HG03442 (cell line): ENCODE measurements around the gene PHF21A.
"Not testable (repeated sequence)": the region's sequence is repeated elsewhere in the genome, so short reads cannot be mapped to it uniquely, and the experiment has no call there.

ENCODE experiments used
- ATAC-seq: cut with Tn5 transposase; IDR thresholded peaks from one replicate; pipeline ENCODE4 v1.9.1; 2021; ENCODE audit warnings: mild to moderate bottlenecking, moderate library complexity; ENCODE audit not compliant: unreplicated experiment

Gene PHF21A

DNA sequence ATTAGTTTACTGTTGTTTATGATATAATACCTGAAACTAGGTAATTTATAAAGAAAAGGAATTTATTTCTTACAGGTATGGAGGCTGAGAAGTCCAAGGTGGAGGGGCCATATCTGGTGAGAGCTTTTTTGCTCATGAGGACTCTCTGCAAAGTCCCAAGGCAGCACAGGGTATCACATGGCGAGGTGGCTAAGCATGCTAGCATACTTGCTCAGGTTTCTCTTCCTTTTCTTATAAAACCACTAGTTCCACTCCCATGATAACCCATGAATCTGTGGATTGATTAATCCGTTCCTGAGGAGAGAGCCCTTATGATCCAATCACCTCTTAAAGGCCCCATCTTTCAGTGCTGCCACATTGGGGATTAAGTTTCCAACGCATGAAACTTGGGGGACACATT, 82.7 kb downstream of the PHF21A start:
- no peak for ATAC-seq

DNA sequence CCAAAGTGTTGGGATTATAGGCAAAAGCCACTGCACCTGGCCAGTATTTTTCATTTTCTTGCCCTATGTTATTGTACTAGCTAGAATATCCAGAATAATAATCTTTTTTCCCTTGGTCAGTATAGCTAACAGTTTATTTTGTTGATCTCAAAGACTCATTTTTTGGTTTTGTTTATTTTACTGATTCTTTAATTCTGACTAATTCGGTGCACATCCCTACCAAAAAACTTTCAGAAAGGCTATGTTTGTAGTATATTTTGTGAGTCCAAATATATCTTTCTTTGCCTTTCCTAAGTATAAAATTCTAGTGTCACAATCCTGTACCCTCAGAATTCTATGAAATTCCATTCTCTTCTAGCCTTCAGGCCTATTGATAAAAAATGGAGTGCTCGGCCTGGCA, 84.3 kb downstream of the PHF21A start:
- no peak for ATAC-seq

GRCh38 chr11:46036009-46036408, 85.2 kb downstream of the PHF21A start:
- no peak for ATAC-seq

- no peak for ATAC-seq
Observed at GRCh38 chr11:46034041-46034440, 87.2 kb downstream of the PHF21A start.

DNA sequence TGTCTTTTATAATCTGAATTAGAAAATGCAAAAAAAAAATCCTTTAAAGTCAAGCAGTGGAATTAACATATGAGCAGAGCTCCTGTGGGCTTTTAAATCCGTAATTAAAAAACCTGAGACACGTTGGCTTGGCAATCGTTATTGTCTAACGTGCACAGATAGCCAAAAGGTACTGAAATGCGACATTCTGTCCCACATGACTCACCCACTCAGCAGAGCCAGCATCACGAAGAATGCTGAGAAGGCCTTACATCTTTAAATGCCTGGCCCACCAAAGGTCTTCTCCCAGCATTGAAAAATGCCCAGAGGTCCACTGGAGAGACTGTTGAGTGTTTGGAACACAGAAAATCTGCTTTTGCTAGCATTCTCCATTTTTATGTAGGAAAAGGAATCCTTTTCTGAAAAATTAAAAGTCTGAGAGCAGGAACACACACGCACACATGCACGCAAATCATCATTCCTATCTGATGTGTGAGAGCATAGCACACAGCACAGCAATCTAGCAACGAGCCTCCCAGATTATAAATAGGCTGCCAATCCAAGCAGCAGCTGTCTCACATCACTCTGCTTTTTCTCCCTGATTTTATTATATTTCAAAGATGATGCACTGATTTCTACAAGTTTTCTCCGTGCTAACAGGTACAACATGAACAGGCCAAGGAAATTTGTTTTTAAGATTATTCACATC, 94.5 kb downstream of the PHF21A start:
- no peak for ATAC-seq

GRCh38 chr11:46020084-46020599, 101.1 kb downstream of the PHF21A start:
- ATAC-seq: no peak

- no peak for ATAC-seq
Observed at GRCh38 chr11:46018651-46019050, 102.6 kb downstream of the PHF21A start.

DNA sequence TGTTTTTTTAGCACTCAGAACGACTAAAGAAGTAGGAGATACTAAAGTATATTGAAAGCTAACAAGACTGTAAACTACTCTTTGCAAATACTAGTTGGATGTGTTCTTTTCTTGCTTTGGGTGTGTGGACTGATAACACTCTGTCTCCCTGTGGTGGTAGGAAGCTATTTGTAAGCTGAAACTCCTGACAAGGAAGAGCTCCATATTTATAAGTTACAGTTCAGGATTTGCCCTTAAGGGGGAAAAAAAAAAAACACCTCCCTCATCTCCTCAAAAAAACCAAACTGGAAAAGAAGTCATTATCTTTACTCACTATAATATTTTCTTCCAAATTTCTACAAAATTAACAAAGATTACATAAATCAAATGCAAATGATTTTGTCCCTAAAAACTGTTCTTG, 103.9 kb downstream of the PHF21A start:
- ATAC-seq: no peak

DNA sequence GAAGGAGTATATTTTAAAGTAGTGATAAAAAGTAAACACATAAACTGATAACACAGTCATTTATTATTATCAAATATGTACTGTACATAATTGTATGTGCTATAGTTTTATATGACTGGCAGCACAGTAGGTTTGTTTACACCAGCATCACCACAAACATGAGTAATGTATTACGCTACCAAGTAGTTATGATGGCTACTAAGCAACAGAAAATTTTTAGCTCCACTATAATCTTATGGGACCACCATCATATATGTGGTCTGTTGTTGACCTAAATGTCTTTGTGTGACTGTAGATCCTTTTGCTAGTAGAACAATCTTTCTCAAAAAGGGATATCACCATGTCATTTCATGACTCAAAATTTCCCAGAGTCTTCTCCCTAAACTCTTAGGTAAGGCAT, 105.3 kb downstream of the PHF21A start:
- no peak for ATAC-seq

DNA sequence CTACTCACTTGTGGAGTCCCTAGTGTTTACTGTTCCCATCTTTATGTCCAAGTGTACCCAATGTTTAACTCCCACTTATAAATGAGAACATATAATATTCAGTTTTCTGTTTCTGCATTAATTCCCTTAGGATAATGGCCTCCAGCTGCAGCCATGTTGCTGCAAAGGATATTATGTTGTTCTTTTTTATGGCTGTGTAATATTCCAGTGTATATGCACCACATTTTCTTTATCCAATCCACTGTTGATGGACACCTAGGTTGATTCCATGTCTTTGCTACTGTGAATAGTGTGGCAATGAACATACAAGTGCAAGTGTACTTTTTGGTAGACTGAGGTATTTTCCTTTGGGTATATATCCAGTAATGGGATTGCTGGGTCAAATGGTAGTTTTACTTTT, 107.1 kb downstream of the PHF21A start:
- ATAC-seq: not testable (repeated sequence)

- no peak for ATAC-seq
Observed at GRCh38 chr11:46012185-46012584, 109.1 kb downstream of the PHF21A start.

DNA sequence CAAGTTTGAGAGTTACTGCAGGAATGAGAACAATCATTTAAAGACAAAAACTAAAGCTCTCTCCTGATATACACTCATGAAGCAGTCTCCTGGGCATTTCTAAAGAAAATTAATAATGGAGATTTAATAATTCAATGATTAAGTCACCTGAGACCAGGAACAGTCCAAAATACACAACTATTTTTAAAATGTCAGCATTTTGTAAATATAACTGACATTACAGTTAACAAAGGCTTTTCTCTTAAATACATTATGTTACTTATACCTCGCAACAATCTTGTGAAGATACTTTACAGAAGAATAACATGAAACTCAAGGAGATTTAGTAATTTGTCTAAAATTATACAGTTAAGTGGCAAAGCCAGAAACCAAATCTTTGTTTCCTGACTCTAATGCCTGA, 111.2 kb downstream of the PHF21A start:
- ATAC-seq: no peak

- no peak for ATAC-seq
Observed at GRCh38 chr11:46009647-46010046, 111.6 kb downstream of the PHF21A start.

DNA sequence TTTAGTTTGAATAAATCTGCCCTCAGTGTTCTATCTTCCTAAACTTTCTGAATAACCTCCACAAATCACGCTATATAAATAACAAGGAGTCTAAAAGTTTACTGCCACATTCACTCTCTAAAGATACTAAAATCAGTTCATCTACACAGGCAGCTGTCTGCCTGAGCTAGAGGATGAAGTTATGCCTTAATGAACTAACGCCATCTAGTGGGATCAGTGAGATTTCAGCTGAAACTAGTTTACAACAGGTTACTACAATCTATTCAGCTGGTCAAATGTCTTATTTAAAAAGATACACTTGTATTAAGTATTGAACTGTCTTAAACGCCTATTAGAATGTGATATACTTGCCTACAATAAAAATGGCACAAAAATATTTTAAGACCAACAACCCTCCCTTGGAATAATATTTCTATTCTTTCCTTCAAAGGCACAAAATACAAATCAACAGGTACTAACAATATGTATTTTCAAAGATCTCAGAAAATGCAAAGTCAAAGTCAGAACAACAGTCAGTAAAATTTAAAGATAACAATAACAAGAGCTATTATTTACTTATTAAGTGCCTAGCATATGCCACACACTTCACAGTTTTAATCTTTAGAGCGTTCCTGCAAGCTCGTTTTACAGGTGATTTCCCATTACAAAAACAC, 114.7 kb downstream of the PHF21A start:
- no peak for ATAC-seq

GRCh38 chr11:46003572-46003971, 117.7 kb downstream of the PHF21A start:
- no peak for ATAC-seq

DNA sequence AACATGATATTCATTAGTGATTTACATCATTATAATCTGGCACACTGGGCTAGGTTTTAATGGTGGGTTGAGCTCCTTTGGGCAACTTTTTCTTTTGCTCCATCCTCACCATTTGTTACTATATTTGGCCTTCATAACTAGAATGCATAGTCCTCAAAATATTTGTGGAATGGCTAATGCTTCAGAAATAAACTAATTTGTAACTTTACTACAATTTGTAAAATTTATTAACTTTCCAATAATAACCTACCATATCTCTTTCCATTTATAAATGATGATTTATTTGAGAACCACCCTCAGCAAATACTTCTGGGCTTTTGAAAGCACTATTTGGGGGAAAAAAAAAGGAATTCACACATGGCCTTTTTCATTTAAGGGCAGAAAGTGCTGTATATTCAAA, 119.1 kb downstream of the PHF21A start:
- no peak for ATAC-seq

DNA sequence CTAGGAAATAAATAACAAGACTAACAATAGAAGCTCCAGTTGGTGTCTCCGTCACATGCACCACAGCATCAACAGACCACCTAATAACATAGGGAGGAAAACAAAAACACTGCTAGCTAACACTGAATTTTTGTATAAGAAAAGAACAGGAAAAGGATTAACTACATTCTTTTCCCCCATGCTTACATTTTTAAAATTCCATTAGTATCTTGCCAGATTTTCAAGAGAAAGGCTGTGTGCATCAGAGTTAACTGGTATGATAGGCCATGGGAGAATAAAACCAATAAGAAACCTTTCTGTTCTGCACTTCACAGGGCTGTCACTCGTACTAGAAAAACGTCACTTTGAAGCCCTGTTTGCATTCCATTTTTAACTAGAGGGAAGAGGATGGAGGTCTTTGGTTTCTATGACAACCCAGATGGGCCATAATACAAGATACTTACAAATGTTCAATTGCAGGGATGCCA, 119.8 kb downstream of the PHF21A start:
- ATAC-seq: no peak

DNA sequence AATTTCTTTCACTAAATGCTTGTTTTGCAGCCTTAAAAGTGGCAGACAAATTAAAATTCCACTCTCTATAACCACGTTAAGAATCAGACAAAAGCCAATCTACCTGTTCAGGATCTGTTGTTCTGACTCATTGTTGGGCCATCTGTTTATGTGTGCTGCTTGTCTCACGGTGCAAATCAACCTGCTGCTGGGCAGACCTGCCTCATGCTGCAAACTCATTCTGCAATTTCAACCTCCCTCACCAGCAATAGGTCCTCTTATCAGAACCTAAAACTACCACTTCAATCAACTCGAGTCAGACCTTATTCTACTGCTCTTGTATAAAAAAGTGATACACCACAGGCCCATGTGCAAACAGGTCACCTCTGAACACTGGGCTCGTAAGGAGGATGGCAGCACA, 123.7 kb downstream of the PHF21A start:
- ATAC-seq: no peak

- no peak for ATAC-seq
Observed at GRCh38 chr11:45995342-45995734, 125.9 kb downstream of the PHF21A start.

GRCh38 chr11:45994371-45995341, 126.6 kb downstream of the PHF21A start:
- ATAC-seq: no peak

GRCh38 chr11:45993531-45994001, 127.7 kb downstream of the PHF21A start:
- no peak for ATAC-seq
